NCI-H1436 (cell line): Measurements from ENCODE around the gene CCDC148.

Experiments used
- DNase-seq: peaks from one replicate; lab custom pipeline; 2025; lab: John Stamatoyannopoulos, UW

The CCDC148 gene

DNA sequence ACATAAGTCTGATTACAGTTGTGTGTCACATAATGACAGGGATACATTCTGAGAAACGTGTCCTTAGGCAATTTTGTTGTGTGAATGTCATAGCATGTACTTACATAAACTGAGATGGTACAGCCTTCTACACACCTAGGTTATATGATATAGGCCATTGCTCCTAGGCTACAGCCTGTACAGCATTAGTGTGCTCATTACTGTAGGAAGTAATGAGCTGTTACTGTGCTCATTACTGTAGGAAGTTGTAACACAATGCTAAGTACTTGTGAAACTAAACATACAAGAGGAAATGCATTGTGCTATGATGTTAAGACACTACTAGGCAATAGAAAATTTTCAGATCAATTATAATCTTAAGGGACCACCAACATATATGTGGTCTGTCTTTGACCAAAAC, 282.1 kb downstream of the CCDC148 start:
- no peak for DNase-seq

DNA sequence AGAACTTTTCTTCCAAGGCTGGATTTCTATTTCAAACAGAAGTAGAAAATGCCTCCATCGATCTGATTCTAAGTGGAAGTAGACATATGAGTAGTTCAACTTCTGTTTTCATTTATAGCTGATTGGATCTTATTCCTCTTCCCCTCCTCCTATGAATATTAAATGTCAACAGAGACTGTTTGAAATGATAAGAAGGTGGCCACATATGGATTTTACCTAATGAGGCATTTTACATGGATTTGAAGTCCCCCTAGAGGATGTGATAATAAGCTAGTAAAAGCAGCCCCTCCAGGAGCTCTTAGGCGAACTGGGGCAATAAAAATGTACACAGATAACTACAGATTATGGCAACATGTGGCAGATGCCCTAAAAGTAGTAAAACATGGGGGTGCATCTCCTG, 283.8 kb downstream of the CCDC148 start:
- no peak for DNase-seq

DNA sequence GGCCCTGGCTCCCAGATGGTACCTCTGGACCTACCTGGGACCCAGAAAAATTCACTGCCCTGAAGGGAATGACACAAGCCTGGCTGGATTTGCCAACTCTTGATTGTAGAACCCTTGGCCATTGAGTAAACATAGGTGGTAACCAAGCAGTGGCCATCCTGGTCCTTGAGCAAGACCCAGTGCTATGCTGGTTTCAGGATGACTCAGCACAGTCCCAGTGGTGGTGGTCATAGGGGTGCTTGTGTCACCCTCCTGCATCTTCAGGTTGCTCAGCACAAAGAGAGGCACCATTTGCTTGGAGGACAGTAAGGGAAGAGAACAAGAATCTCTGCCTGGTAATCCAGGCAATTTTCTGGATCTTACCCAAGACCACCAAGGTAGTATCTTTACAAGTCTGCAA, 302.0 kb downstream of the CCDC148 start:
- DNase-seq, result no peak

DNA sequence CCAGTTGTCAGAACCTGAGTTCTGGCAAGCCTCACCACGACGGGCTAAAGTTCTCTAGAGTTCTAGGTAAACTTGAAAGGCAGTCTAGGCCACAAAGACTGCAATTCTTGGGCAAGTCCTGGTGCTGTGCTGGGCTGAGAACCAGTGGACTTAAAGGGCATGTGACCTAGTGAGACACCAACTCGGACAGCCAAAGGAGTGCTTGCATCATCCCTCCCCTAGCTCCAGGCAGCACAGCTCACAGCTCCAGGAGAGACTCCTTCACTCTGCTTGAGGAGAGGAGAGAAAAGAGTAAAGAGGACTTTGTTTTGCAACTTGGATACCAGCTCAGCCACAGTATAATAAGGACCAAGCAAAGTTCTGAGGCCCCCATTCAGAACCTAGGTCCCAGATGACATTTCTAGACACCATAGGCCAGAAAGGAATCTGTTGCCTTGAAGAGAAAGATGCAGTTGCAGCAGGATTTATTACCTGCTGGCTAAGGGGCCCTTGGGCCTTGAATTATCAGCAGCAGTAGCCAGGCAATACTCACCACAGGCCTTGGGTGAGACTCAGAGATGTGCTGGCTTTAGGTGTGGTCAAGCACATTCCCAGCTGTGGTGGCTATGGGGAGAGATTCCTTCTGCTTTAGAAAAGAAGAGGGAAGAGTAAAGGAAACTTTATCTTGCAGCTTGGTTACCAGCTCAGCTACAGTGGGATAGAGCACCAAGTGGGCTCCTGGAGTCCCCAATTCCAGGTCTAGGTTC, 303.1 kb downstream of the CCDC148 start:
- no peak for DNase-seq

DNA sequence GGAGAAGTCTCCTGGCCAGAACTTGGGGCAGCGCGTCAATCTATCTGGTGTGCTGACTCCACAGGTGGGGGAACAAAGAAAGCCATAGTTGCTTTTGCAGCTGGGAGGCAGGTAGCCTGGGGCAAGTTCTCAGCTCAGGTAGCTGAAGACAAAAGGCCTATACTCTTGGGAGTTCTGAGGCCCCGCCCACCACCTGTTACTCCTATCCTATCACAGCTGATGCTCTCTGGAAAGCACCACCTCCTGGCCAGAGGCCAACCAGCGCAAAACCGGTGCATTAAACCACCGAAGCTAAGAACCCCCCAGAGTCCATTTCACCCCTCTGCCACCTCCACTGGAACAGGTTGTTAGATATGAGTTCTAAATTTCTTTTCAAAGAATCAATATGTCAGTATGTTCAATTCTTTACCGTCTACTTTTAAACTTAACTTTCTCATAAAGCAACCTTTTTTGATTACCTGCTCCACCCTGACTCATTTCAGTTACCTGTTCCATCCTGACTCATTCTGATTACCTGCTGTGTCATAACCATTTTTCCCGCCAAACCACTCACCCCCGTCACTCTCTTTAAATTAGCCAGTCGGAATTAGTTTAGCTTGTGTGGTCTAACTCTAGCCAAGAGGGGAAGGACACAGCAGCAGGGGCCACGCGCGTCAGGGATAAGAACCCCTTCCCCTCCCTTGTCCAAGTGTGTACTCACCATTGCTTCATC, 311.5 kb downstream of the CCDC148 start:
- DNase-seq, result peak; percentile 68

DNA sequence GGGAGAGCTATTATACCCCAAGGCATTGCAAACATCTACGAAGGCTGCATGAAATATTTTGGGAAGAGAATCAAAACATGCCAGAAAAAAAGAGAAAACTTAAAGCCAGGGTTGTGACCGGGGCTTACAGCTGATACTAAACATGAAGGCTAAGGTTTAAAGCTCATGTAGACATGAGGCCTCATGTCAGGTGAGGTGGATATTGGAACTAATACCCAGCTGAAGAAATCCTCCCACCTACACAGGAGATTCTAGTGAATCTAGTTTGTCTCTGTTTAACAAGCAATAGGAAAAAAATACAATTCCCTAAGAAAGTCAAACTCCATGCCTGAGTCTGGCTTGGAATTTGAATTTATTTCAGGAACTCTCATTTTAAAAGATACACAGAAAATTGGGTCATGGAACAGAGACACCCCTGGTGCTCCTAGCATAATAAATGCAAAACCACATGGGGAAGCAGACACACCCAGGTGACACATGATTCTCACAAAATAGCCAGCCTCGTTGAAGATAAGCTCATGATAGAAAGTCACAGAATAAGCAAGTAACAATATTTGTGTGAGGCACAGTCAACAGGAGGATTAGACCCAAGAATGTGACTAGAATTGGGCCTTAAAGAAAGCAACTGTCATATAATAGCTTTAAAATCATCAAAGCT, 312.7 kb downstream of the CCDC148 start:
- DNase-seq, result no peak

DNA sequence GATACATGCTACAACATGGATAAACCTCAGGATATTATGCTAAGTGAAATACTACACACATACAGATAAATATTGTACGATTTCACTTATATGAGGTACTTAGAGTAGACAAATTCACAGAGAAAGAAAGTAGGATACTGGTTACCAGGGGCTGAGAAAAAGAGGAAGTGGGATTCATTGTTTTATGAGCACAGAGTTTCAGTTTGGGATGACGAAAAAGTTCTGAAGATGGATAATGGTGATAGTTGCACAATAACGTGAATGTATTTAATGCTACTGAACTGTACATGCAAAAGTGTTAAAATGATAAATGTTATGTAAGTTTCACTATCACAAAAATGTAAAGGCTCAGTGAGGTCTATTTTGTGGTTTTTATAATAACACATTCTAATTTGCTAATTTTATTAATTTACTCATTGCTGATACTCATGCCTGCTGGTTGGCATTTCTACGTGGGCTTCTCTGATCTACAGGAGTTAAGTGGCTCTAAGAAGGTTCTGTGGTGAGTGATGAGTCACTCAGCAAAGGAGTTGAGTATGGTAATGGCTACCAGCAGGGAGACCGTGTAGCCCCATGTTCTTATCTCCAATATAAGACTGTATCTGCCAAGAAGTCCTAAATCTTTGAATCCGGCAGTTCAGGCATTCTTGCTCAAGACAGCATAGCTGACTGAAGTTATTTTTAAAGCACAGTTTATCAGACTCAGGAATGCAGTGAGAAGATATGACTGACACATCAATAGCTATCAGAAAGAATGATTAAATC, 313.8 kb downstream of the CCDC148 start:
- DNase-seq, result no peak

DNA sequence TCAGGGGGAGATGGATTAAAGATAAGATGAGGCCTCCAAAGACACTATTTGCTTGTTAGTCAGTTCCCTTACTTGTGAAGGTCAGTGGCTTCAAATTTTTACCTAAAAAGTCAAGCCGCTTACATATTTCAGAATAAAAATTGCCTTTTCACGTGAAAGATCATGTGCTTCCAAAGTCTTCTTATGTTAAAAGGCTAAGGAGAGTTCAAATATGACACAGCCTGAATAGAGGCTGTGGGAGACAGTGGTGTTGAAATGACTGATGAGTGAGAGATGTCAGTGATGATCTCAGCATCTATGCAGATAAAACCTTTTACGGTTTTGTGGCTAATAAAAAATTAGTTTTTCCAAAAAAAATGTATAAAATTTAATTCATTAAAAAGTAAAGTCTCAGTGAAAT, 314.4 kb downstream of the CCDC148 start:
- no peak for DNase-seq

DNA sequence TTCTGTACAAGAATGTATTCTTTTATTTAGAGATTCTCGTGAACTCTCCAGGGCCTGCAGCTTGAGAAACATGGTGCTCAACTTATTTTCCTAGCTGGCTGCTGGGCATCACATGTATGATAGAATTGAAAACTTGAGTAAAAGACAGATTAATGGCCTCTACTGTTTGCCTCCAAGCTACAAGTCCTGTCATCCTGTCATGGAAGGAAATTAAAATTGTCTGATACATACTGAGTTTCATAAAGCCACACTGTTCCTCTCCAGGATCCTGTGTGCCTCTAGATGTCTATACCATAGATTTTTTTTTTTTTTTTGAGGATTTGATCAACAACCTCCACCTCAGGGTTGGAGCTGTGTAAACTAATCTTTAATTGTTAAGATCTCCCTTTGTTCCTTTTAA, 316.4 kb downstream of the CCDC148 start:
- DNase-seq, result no peak

DNA sequence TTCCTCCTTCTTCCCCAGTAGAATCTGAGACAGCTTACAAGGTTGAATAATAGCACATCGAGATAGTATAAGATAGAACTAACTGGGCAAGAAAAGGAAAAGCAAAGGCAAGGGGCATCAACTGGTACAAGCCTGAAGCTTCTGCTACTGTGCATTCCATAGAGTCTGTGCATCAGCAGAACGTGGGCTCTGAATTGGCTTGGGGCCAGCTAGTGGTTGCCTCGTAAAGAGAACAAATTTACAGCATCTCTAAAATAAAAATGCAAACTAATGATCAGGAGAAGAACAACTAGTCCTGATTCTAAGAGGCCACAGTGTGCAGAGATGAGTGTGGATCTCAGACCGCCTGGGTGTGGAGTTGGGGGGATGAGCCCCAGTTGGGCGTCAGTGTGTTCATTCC, 318.3 kb downstream of the CCDC148 start:
- DNase-seq, result no peak

DNA sequence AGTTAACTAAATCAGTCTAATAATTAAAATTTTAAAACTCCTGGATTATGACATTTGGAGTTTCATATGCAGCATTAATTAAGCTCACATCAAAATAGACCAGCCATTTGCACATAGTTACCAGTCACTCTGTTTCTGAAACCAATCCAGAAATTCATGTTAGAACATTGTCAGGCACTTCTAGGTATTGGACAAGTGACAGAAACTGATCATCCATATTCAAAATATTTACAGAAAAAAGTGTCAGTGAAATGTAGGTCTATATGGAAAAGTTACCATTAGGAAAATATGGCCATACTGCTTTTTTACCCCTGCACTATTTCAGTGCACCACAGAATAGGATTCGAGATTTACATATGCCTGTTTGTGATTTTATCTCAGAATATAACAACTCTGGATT, 321.5 kb downstream of the CCDC148 start:
- DNase-seq, result no peak

DNA sequence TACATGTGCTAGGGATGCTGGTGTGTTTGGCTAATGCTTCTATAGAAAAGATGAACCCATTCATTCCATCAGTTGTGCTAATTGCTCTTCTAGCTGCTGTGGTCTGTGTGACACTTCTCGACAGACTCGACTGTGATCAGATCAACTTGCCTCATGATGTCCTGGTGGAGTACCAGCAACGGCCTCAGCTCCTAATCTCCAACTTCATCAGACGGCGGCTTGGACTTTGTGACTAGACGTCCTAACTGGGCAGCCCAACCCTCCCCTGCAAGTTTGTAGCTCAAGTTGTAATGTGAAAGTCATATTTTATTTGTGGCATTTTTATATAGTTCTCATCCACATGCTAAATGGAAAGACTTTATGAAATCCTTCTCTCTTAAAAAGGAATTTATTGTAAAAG, 321.9 kb downstream of the CCDC148 start:
- no peak for DNase-seq

DNA sequence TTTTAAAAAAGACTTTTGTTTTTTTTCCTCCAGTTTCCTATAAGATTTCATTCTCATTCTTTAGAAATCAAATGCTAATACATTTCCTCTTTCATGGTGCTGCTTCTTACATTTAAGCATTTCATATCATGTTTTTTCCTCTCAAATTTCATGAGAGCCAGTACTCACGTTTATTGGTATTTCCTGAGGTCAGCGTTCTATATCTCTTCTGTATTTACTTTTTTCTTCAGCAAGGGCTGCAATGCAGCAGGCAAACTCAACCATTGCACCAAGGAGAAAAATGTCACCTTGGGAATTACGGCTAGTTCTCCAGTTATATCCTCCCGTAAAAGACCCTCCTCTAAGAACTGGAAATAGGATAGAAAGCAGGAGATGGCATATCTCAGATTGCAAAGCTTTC, 322.5 kb downstream of the CCDC148 start:
- DNase-seq, result no peak

DNA sequence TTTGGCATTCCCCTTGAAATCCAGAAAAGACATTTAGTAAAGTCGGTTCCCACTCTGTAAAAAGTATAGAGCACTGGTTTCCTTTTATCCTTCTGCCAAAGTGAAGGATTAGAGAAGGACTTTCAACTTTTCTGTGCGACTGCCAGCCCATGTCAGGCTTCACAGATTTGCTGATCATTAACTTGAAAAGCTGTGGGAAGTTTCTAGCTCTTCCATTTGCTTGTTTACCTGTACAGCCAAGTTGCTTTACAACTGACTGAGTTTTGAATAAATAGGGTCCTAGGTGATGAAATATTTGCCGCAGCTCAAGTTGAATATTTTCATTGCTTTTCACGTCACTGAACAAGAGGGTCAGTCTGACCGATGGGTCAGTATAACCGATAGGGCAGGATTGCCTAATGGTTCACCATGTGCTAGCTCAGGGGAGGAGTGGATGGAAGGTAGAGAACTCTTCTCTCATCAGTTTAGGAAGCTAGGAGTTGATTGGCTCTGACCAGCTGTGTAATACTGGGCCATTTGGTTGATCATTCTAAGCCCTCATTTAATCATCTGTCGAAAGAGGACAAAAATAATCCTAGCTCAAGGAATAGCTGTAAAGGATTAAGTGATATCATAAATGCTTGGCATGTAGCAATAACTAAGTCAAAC, 324.5 kb downstream of the CCDC148 start:
- no peak for DNase-seq

DNA sequence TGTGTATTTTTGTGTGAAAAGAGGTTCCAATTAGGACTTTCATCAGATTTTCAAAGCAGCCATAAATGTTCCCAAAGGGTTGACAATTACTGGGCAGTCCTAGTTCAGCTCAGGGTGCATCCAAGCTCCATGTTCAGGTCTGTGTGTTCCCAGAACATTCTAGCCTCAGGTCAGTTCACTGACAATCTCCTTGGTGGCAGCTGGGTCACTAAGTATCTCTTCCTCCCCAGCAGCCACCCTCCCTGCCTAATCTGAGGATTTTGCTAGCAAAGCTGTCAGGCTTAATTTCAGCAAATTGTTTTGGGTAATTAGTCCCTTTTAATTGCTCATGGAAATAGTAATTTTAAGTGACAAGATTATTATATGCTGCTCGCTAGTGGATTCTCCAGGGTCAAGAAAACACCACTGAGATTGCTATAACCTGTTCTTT, 325.1 kb downstream of the CCDC148 start:
- no peak for DNase-seq

DNA sequence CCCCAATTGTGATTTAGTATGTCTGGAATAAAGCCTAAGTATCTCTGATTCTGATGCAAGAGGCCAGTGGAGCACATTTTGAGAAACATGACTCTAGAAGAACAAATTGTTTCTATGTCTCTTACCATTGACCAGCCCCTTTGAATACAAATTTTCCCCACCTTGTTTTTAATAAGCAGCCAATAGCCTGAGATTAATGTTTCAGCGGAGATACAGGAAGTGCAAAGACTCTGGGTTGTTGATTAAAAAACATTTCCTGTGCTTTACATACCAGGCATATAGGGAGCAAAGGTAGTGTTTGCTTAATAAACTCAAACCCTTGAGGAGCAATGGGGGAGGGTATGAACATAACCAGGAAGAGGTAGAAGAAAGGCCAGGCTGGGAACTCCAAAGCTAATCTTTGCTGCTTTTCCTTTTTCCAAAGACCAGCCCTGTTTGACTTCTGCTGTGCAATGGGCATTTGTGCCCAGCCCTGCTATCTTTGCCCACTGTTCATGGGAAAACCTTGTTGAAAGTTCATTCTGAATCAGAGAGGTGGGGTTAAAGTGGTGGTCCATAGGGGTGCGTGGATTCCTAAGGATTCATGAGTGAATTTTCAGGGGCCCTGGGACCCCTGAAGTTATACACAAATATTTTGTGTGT, 325.6 kb downstream of the CCDC148 start:
- DNase-seq, result no peak

DNA sequence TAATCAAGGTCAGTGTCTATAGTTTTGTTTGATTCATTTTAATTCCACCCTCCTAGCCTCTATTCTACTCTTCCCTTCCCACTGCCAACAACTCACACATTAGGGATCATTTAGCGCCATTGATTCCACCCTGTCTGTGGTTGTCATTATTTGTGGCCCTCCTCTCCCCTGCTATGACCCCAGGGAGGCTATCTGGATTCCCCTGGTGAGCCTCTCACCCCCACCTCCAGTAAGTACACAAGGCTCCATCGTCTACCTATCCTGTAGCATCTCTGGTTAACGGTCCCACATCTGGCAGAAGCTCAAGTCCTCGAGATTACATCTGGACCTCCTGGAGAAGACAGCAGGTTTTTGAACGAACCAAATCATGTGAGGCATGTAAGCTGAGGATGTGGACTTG, 327.5 kb downstream of the CCDC148 start:
- no peak for DNase-seq

DNA sequence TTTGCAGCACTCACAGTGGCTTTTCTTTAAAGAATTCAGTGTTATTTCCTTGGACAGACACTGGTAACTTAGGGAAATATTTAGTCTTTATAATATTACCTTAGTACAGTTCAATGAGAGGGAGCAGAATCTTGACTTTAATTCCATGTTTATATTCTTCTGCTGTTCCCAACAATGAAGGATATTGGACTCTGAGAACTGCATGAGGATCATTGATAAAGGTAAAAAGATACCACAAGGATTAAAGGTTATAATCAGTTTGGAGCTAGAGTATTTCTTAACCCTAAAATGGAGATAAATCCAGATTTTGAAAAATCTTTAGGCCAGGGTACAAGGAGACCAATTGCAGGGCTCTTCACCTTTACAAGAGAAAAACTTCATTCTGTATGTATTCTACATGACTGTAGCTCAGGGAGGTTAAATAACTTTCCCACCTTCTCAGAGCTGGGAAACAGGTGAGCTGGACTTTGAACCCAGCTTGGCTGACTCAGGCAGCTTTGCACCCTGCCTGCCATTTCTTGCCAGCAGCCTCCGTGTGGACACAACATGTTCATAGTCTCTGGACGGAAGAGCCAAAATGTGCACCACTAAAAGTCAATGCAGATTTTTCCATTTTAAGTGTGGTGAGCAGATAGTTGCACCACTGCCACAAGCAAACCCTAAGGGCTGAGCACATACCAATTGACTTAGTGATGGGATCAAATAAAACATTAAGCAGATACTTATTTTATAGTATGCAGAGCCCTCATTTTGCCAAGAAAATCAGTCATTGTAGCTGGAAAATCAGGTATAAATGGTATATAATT, 328.2 kb downstream of the CCDC148 start:
- no peak for DNase-seq

DNA sequence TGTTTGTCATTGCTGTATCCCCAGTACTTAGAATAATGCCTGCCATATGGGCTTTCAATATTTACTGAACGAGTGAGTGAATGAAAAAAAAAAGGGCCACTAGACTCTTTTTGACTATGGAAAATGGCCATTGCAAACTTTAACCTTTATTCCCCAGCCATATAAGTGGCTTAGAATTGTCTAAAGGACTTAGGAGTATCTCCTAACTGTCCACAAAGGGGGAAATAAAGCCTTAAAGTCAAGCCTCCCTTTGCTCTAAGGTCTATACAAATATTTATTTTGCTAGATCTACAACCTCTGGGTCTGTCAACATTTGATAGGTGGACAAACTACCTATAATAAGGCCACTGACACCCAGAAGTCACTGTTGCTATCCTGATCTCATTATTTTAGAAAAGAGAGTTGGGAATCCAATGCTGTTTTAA, 329.2 kb downstream of the CCDC148 start:
- no peak for DNase-seq

DNA sequence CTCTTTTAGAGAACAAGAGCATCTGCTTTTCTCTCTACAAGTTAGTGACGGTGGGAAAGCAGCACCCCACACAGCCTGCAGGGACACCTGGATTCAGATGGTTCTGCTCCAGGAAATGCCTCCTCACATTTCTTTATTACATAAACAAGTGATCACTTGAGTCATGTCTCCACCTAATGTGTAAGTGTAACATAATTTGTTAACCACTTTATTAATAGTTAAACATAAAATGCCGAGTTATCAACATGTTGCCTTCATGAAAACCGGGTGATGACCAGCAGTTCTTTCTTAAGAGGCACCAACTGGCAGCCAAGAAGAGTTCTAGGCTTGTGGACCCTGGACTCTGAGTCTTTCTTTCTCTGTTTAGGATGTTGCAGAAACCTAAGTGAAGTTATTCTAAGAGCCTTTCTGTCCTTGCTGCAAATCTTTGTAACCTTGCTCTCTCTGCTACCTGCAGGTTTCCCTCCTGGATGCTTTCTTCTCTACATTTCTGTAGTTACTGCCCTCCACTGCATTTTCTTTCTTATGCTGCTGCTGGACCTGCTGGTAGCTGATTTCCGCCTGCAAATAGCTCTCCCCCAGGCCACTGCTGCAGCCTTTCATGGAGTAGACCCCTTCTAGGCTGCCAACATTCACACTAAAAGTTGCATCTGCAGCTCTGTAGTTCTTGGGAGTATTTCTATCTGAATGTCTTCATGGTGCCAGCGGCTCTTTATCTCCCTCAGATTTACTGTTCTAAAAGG, 330.6 kb downstream of the CCDC148 start:
- no peak for DNase-seq
